HCT116 (cell line): Measurements from ENCODE around the gene RDH14. TPM values are rescaled to one million over a fixed set of nuclear protein-coding genes. Genes with fewer than 3 reads are reported as not detected.

Source experiments
- ATAC-seq: fragments of 200-7000 bp; cut with Tn5 transposase; 2 replicates; pipeline ENCODE4 v1.9.1; 2020; ENCODE audit warnings: mild to moderate bottlenecking, moderate library complexity
- BruUV-seq: library from RNA; stranded (reverse); fragments of 400-500 nt; replicated peaks from 2 replicates; lab custom pipeline; 2021; lab: Mats Ljungman, UMichigan
- CTCF ChIA-PET: fragments of 300-600 bp; sonication (Branson Sonifier 250); formaldehyde crosslinking; loops from one replicate; lab custom pipeline; 2021; ENCODE audit warnings: antibody characterized with exemption; lab: Charles Lee
- POLR2A ChIA-PET: fragments of 300-600, 350-600 bp; sonication (Branson Sonifier 250); formaldehyde crosslinking; loops from one replicate; lab custom pipeline; 2021; ENCODE audit warnings: antibody characterized with exemption; lab: Charles Lee
- RAD21 ChIA-PET, 2 experiments: fragments of 300-600 bp; sonication (Branson Sonifier 250); formaldehyde crosslinking; loops; one replicate each; lab custom pipeline; 2023; ENCODE audit warnings: low total read pairs in 2 of 2; ENCODE audit not compliant: uncharacterized antibody in 2 of 2, unreplicated experiment in 2 of 2, low non-redundant PET in 1 of 2; lab: Charles Lee
- DNase-seq: peaks from one replicate; pipeline ENCODE4 v3.0.0-alpha.2; 2010; ENCODE audit warnings: low read depth, low spot score
- H2AFZ ChIP-seq: fragments of 200-600 bp; shearing (Covaris generic), sonication (generic); 2 replicates; pipeline ENCODE4 v1.6.1; 2017; ENCODE audit warnings: low read depth, mixed run types, mixed read lengths, antibody characterized with exemption, low read length; ENCODE audit not compliant: poor library complexity, severe bottlenecking
- H3K27ac ChIP-seq: 2 replicates; pipeline ENCODE4 v1.5.1; 2012; ENCODE audit warnings: low read depth, low read length
- H3K27me3 ChIP-seq: fragments of 200-600 bp; sonication (generic); 2 replicates; pipeline ENCODE4 v1.6.1; 2016; ENCODE audit warnings: mixed run types, low read length, mixed read lengths; ENCODE audit not compliant: insufficient read depth
- H3K36me3 ChIP-seq, 2 experiments: fragments of 200-500 bp in 1 of 2; fragments of 200-600 bp in 1 of 2; sonication (Bioruptor generic) in 1 of 2; sonication (generic) in 1 of 2; 2 replicates each; pipeline versions ENCODE4 v1.5.1 to v1.6.1; 2014 to 2016; ENCODE audit warnings: low read length in 2 of 2, inconsistent platforms in 1 of 2, mixed read lengths in 1 of 2, mixed run types in 1 of 2; ENCODE audit not compliant: insufficient read depth in 2 of 2, control insufficient read depth in 1 of 2
- H3K4me1 ChIP-seq, 2 experiments: fragments of 200-600 bp in 1 of 2; sonication (generic) in 1 of 2; 2 replicates each; pipeline versions ENCODE4 v1.5.1 to v1.6.1; 2012 to 2017; ENCODE audit warnings: low read length in 2 of 2, inconsistent platforms in 1 of 2, mild to moderate bottlenecking in 1 of 2, mixed read lengths in 1 of 2, mixed run types in 1 of 2, moderate library complexity in 1 of 2; ENCODE audit not compliant: insufficient read depth in 2 of 2, control insufficient read depth in 1 of 2
- H3K4me2 ChIP-seq: fragments of 200-600 bp; sonication (generic); 2 replicates; pipeline ENCODE4 v1.6.1; 2017; ENCODE audit warnings: mixed run types, low read length, mixed read lengths
- H3K4me3 ChIP-seq, 2 experiments: fragments of 200-600 bp in 1 of 2; sonication (generic) in 1 of 2; replicated peaks in 1 of 2; 2 replicates each; pipeline ENCODE4 v1.5.1; 2011 to 2016; ENCODE audit warnings: low read length in 2 of 2, control low read depth in 1 of 2, low read depth in 1 of 2, mild to moderate bottlenecking in 1 of 2, mixed read lengths in 1 of 2, mixed run types in 1 of 2
- H3K79me2 ChIP-seq: fragments of 200-600 bp; sonication (generic); 2 replicates; pipeline ENCODE4 v1.6.1; 2017; ENCODE audit warnings: mild to moderate bottlenecking, mixed run types, low read length, moderate library complexity, mixed read lengths; ENCODE audit not compliant: insufficient read depth
- H3K9ac ChIP-seq: fragments of 200-600 bp; sonication (generic); 2 replicates; pipeline ENCODE4 v1.6.1; 2016; ENCODE audit warnings: low read length, mixed read lengths
- H3K9me2 ChIP-seq: fragments of 200-600 bp; sonication (generic), shearing (Covaris generic); 2 replicates; pipeline ENCODE4 v1.6.1; 2017; ENCODE audit warnings: mixed run types, mild to moderate bottlenecking, moderate library complexity; ENCODE audit not compliant: insufficient read depth
- H3K9me3 ChIP-seq, 2 experiments: fragments of 200-500 bp in 1 of 2; fragments of 200-600 bp in 1 of 2; sonication (Bioruptor generic) in 1 of 2; sonication (generic) in 1 of 2; 2 replicates each; pipeline ENCODE4 v1.6.1; 2014 to 2017; ENCODE audit warnings: low read length in 2 of 2, mixed read lengths in 2 of 2, inconsistent platforms in 1 of 2, low read depth in 1 of 2, mild to moderate bottlenecking in 1 of 2, mixed run types in 1 of 2, moderate library complexity in 1 of 2; ENCODE audit not compliant: control insufficient read depth in 1 of 2, insufficient read depth in 1 of 2
- H4K20me1 ChIP-seq: fragments of 200-600 bp; sonication (generic), shearing (Covaris generic); 2 replicates; pipeline ENCODE4 v1.6.1; 2017; ENCODE audit warnings: mixed run types, mild to moderate bottlenecking, moderate library complexity; ENCODE audit not compliant: insufficient read depth
- CBX3 ChIP-seq: IDR thresholded peaks from 2 replicates; pipeline ENCODE4 v1.6.1; 2012; ENCODE audit warnings: low read depth
- CEBPB ChIP-seq: IDR thresholded peaks from 2 replicates; pipeline ENCODE4 v1.6.1; 2012; ENCODE audit warnings: low read depth
- ELF1 ChIP-seq: IDR thresholded peaks from 2 replicates; pipeline ENCODE4 v1.6.1; 2012; ENCODE audit warnings: low read depth, borderline replicate concordance
- EZH2 ChIP-seq: fragments of 200-600 bp; sonication (generic); IDR thresholded peaks from 2 replicates; pipeline ENCODE4 v1.6.1; 2017; ENCODE audit warnings: antibody characterized with exemption, mixed run types
- JUND ChIP-seq: IDR thresholded peaks from 2 replicates; pipeline ENCODE4 v1.6.1; 2012
- POLR2A ChIP-seq: IDR thresholded peaks from 2 replicates; pipeline ENCODE4 v1.7.0; 2011; ENCODE audit warnings: borderline replicate concordance; ENCODE audit not compliant: insufficient read depth, insufficient read length; ENCODE audit errors: extremely low read depth
- SIN3A ChIP-seq: IDR thresholded peaks from 2 replicates; pipeline ENCODE4 v1.6.1; 2012; ENCODE audit warnings: low read depth
- SP1 ChIP-seq: IDR thresholded peaks from 2 replicates; pipeline ENCODE4 v1.6.1; 2012; ENCODE audit warnings: low read depth
- TCF7L2 ChIP-seq: IDR thresholded peaks from 2 replicates; pipeline ENCODE4 v1.7.0; 2011; ENCODE audit warnings: borderline replicate concordance, inconsistent platforms; ENCODE audit not compliant: insufficient read depth, insufficient read length; ENCODE audit errors: extremely low read depth
- YY1 ChIP-seq: IDR thresholded peaks from 2 replicates; pipeline ENCODE4 v1.6.1; 2011; ENCODE audit warnings: low read length, low read depth, moderate library complexity, mild to moderate bottlenecking; ENCODE audit not compliant: insufficient replicate concordance; ENCODE audit errors: extremely low read depth
- ZNF274 ChIP-seq: fragments of 200-500 bp; sonication (Bioruptor generic); IDR thresholded peaks from 2 replicates; pipeline ENCODE4 v1.6.1; 2014; ENCODE audit warnings: mild to moderate bottlenecking, low read depth, low read length, inconsistent platforms
- intact Hi-C: fragments of 100-400 bp; cut with micrococcal nuclease; formaldehyde crosslinking; loops from 2 replicates; pipeline ENCODE4 v1.10.0; 2022
- total RNA-seq: library from RNA; stranded (reverse); gene quantifications from one replicate; pipeline ENCODE4 v1.2.1, GENCODE V29; 2021; ENCODE audit not compliant: unreplicated experiment
- TF ChIP-seq, protein P1 (sequence below): IDR thresholded peaks from 2 replicates; pipeline ENCODE4 v1.6.1; 2012; ENCODE audit warnings: low read depth
- TF ChIP-seq, protein P2 (sequence below): IDR thresholded peaks from 2 replicates; pipeline ENCODE4 v1.6.1; 2011; ENCODE audit warnings: mild to moderate bottlenecking, low read length, moderate library complexity; ENCODE audit not compliant: insufficient replicate concordance; ENCODE audit errors: extremely low read depth
- TF ChIP-seq, protein P3 (sequence below), 3 experiments: fragments of 200-600 bp in 1 of 3; sonication (generic) in 1 of 3; IDR thresholded peaks in 2 of 3; conservative IDR thresholded peaks in 1 of 3; 2 replicates each; pipeline ENCODE4 v1.5.1; 2012 to 2017; ENCODE audit warnings: low read depth in 2 of 3, low read length in 2 of 3, antibody characterized with exemption in 1 of 3, borderline replicate concordance in 1 of 3, control low read depth in 1 of 3, mild to moderate bottlenecking in 1 of 3, mixed read lengths in 1 of 3, mixed run types in 1 of 3, moderate library complexity in 1 of 3; ENCODE audit not compliant: insufficient read depth in 1 of 3
- TF ChIP-seq, protein P4 (sequence below): IDR thresholded peaks from 2 replicates; pipeline ENCODE4 v1.6.1; 2012
- TF ChIP-seq, protein P5 (sequence below): IDR thresholded peaks from 2 replicates; pipeline ENCODE4 v1.6.1; 2012

RDH14 gene
- total RNA-seq, 1 experiment from 2014 or later = 15.5 TPM

DNA sequence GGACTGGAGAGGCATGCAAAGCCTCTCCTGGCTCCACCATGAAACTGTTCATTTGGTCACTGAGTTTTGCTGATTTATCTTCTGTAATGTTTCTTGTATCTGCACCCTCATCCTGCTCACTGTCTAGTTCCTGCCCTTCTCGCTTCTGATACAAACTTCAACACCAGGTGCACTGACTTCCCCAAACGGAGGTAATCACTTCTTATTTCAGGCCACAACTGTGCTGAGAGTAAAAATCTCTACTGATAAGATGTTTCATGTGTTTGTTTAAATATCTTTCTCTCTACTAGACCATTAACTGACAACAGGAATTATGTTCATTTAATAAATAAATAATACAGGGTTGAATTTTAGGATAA is 39.8 kb upstream of the RDH14 start:
- Histone ChIP-seq H3K9me2 (no peaks in the 10 kb centered on the region), H2AFZ (no peak overlapping the region), H3K79me2 (no peaks in the 10 kb centered on the region), H3K9ac (no peak overlapping the region), H3K27ac (no peak overlapping the region), H3K27me3 (peaks cover 6% of the 10 kb centered on the region; the same call in 1 of the 2 replicates), H3K4me1 (no peaks in the 10 kb centered on the region), H3K36me3 (no peaks in the 10 kb centered on the region), H4K20me1 (no peaks in the 10 kb centered on the region), H3K9me3 (no peaks in the 10 kb centered on the region), H3K4me2 (no peak overlapping the region), H3K4me3 (no peak overlapping the region)
- RAD21 ChIA-PET = no interaction called here
- no TSS peak for BruUV-seq
- POLR2A ChIA-PET = no interaction called here
- no peak for ATAC-seq
- CTCF ChIA-PET = no interaction called here
- TF ChIP-seq, protein P1, sequence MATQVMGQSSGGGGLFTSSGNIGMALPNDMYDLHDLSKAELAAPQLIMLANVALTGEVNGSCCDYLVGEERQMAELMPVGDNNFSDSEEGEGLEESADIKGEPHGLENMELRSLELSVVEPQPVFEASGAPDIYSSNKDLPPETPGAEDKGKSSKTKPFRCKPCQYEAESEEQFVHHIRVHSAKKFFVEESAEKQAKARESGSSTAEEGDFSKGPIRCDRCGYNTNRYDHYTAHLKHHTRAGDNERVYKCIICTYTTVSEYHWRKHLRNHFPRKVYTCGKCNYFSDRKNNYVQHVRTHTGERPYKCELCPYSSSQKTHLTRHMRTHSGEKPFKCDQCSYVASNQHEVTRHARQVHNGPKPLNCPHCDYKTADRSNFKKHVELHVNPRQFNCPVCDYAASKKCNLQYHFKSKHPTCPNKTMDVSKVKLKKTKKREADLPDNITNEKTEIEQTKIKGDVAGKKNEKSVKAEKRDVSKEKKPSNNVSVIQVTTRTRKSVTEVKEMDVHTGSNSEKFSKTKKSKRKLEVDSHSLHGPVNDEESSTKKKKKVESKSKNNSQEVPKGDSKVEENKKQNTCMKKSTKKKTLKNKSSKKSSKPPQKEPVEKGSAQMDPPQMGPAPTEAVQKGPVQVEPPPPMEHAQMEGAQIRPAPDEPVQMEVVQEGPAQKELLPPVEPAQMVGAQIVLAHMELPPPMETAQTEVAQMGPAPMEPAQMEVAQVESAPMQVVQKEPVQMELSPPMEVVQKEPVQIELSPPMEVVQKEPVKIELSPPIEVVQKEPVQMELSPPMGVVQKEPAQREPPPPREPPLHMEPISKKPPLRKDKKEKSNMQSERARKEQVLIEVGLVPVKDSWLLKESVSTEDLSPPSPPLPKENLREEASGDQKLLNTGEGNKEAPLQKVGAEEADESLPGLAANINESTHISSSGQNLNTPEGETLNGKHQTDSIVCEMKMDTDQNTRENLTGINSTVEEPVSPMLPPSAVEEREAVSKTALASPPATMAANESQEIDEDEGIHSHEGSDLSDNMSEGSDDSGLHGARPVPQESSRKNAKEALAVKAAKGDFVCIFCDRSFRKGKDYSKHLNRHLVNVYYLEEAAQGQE = no peak
- TF ChIP-seq POLR2A (no peak), JUND (no peak), SIN3A (no peak), CEBPB (no peak), EZH2 (no peak), ZNF274 (no peak), SP1 (no peak), ELF1 (no peak), YY1 (no peak), TCF7L2 (no peak), CBX3 (no peak)
- TF ChIP-seq, protein P2, sequence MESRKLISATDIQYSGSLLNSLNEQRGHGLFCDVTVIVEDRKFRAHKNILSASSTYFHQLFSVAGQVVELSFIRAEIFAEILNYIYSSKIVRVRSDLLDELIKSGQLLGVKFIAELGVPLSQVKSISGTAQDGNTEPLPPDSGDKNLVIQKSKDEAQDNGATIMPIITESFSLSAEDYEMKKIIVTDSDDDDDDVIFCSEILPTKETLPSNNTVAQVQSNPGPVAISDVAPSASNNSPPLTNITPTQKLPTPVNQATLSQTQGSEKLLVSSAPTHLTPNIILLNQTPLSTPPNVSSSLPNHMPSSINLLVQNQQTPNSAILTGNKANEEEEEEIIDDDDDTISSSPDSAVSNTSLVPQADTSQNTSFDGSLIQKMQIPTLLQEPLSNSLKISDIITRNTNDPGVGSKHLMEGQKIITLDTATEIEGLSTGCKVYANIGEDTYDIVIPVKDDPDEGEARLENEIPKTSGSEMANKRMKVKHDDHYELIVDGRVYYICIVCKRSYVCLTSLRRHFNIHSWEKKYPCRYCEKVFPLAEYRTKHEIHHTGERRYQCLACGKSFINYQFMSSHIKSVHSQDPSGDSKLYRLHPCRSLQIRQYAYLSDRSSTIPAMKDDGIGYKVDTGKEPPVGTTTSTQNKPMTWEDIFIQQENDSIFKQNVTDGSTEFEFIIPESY = no peak
- TF ChIP-seq, protein P3, sequence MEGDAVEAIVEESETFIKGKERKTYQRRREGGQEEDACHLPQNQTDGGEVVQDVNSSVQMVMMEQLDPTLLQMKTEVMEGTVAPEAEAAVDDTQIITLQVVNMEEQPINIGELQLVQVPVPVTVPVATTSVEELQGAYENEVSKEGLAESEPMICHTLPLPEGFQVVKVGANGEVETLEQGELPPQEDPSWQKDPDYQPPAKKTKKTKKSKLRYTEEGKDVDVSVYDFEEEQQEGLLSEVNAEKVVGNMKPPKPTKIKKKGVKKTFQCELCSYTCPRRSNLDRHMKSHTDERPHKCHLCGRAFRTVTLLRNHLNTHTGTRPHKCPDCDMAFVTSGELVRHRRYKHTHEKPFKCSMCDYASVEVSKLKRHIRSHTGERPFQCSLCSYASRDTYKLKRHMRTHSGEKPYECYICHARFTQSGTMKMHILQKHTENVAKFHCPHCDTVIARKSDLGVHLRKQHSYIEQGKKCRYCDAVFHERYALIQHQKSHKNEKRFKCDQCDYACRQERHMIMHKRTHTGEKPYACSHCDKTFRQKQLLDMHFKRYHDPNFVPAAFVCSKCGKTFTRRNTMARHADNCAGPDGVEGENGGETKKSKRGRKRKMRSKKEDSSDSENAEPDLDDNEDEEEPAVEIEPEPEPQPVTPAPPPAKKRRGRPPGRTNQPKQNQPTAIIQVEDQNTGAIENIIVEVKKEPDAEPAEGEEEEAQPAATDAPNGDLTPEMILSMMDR (IDR thresholded peaks at IDR 0.05 in 2 of 3, conservative IDR thresholded peaks at IDR 0.05 in 1 of 3; ENCODE audit: borderline replicate concordance in 1 of 3, insufficient read depth in 1 of 3, low read depth in 2 of 3, low read length in 2 of 3) = no peak
- TF ChIP-seq, protein P4, sequence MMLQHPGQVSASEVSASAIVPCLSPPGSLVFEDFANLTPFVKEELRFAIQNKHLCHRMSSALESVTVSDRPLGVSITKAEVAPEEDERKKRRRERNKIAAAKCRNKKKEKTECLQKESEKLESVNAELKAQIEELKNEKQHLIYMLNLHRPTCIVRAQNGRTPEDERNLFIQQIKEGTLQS = no peak
- TF ChIP-seq, protein P5, sequence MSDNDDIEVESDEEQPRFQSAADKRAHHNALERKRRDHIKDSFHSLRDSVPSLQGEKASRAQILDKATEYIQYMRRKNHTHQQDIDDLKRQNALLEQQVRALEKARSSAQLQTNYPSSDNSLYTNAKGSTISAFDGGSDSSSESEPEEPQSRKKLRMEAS = no peak
- intact Hi-C loops = no loop called here
- DNase-seq = no peak
